Progenitor cell of endocrine pancreas (in vitro differentiated cells): Measurements from ENCODE around the gene CHAT. TPM values are rescaled to one million over a fixed set of nuclear protein-coding genes. Genes with fewer than 3 reads are reported as not detected.

ENCODE experiments used
- DNase-seq: peaks from one replicate; pipeline ENCODE4 v3.0.0; 2021; ENCODE audit warnings: low spot score; ENCODE audit not compliant: unreplicated experiment
- H3K27ac Mint-ChIP-seq: 2 replicates; pipeline ENCODE4 v1.8.0; 2021; ENCODE audit warnings: mild to moderate bottlenecking, moderate library complexity, mixed read lengths
- H3K27me3 Mint-ChIP-seq: 2 replicates; pipeline ENCODE4 v1.8.0; 2021; ENCODE audit warnings: mixed read lengths
- H3K36me3 Mint-ChIP-seq: 2 replicates; pipeline ENCODE4 v1.8.0; 2022; ENCODE audit warnings: mixed read lengths; ENCODE audit not compliant: insufficient read depth
- H3K4me1 Mint-ChIP-seq: 2 replicates; pipeline ENCODE4 v1.8.0; 2021; ENCODE audit warnings: low read depth, mixed read lengths
- H3K4me3 Mint-ChIP-seq: 2 replicates; pipeline ENCODE4 v1.8.0; 2021; ENCODE audit warnings: low read depth, mild to moderate bottlenecking, moderate library complexity, mixed read lengths
- H3K9me3 Mint-ChIP-seq: 2 replicates; pipeline ENCODE4 v1.8.0; 2021; ENCODE audit warnings: low read depth, mixed read lengths
- CTCF ChIP-seq: fragments of 200-600 bp; sonication (generic); IDR thresholded peaks from one replicate; pipeline ENCODE4 v1.5.0; 2021; ENCODE audit warnings: antibody characterized with exemption, mild to moderate bottlenecking; ENCODE audit not compliant: unreplicated experiment
- total RNA-seq: library from RNA; stranded (reverse); gene quantifications from 2 replicates; pipeline ENCODE4 v1.2.1, GENCODE V29; 2021

The CHAT gene
- total RNA-seq, 1 donor from 2014 or later, result not detected

GRCh38 chr10:49645417-49645816 lies 31.6 kb downstream of the CHAT start:
- Mint-ChIP-seq H3K4me3 (no peak overlapping the region), H3K9me3 (no peaks in the 10 kb centered on the region), H3K4me1 (no peaks in the 10 kb centered on the region), H3K27me3 (peaks cover 56% of the 10 kb centered on the region), H3K36me3 (no peaks in the 10 kb centered on the region), H3K27ac (no peak overlapping the region)
- no peak for TF ChIP-seq CTCF
- DNase-seq, result no peak

GRCh38 chr10:49645871-49646870 lies 32.3 kb downstream of the CHAT start:
- no peak for DNase-seq

GRCh38 chr10:49647554-49647953 lies 33.7 kb downstream of the CHAT start:
- no peak for DNase-seq
- TF ChIP-seq CTCF, result no peak
- no peak overlapping the region for H3K27ac Mint-ChIP-seq
- H3K4me1 Mint-ChIP-seq, result peaks cover under 1% of the 10 kb centered on the region
- no peak overlapping the region for H3K4me3 Mint-ChIP-seq
- H3K36me3 Mint-ChIP-seq, result no peaks in the 10 kb centered on the region
- no peaks in the 10 kb centered on the region for H3K9me3 Mint-ChIP-seq
- peaks cover 58% of the 10 kb centered on the region for H3K27me3 Mint-ChIP-seq

More at GRCh38 chr10:49645871-49646870, 32.3 kb downstream of the CHAT start:
- Mint-ChIP-seq H3K27me3 (peaks cover 56% of the 10 kb centered on the region), H3K27ac (no peak overlapping the region), H3K4me1 (no peaks in the 10 kb centered on the region), H3K9me3 (no peaks in the 10 kb centered on the region), H3K4me3 (no peak overlapping the region), H3K36me3 (no peaks in the 10 kb centered on the region)
- no peak for TF ChIP-seq CTCF

- no peak for DNase-seq
- Mint-ChIP-seq H3K9me3 (no peaks in the 10 kb centered on the region), H3K36me3 (no peaks in the 10 kb centered on the region), H3K27ac (no peak overlapping the region), H3K27me3 (peaks cover 58% of the 10 kb centered on the region), H3K4me1 (peaks cover 4% of the 10 kb centered on the region), H3K4me3 (no peak overlapping the region)
- TF ChIP-seq CTCF, result no peak
Measured at GRCh38 chr10:49647985-49648795, 34.4 kb downstream of the CHAT start.

- no peak overlapping the region for H3K4me3 Mint-ChIP-seq
- H3K4me1 Mint-ChIP-seq, result peaks cover 4% of the 10 kb centered on the region
- no peaks in the 10 kb centered on the region for H3K36me3 Mint-ChIP-seq
- H3K27me3 Mint-ChIP-seq, result peaks cover 55% of the 10 kb centered on the region
- no peak overlapping the region for H3K27ac Mint-ChIP-seq
- DNase-seq, result no peak
- no peaks in the 10 kb centered on the region for H3K9me3 Mint-ChIP-seq
- TF ChIP-seq CTCF, result no peak
Measured at GRCh38 chr10:49649294-49649693, 35.5 kb downstream of the CHAT start.
